ENCODE results near the gene TPD52L1.
"Not testable (repeated sequence)": the region's sequence is repeated elsewhere in the genome, so short reads cannot be mapped to it uniquely, and the experiment has no call there.

Gene TPD52L1

DNA sequence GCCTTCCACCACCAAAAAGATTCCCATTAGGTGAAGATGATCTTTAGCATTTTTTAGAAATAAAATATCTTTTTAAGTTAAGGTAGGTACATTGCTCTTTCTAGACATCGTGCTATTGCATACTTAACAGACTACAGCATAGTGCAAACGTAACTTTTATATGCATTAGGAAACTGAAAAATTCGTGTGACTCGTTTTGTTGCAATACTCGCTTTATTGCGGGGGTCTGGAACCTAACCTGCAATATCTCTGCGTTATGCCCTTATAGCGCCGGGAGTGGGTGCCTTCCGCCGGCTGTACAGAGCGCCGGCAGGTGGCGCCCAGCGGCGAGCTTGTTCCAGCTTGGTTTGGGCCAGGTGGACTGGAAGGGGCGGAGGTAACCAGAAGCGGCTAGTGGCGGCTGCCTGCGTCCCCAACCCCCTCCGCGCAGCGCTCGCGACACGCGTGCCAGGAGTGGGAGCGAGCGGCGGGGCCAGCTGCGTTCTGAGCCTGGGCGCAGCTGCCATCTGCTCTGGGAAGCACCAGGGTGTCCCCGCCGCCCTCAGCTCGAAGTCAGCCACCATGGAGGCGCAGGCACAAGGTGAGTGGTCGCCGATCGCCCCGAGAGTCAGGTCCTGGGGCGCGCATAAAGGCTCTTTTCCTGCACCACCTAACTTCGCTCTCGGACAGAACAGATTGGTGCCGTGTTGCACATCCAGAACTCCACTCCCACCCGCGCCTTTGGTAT, at the start of gene TPD52L1:
Gene TPD52L1, plus strand, starts transcription at position 383 of the 727 bp plus-strand sequence. Its CDS starts 179 bp downstream, at position 562.
- peak; percentile 81 for DNase-seq (ENCODE audit: low spot score)

- peak; percentile 15 for DNase-seq (ENCODE audit: low spot score)
Measured at GRCh38 chr6:125104425-125104824, 49.1 kb upstream of the TPD52L1 start.

- no peak for DNase-seq (ENCODE audit: low spot score)
Measured at GRCh38 chr6:125107048-125107447, 46.5 kb upstream of the TPD52L1 start.

- no peak for DNase-seq (ENCODE audit: low spot score)
Measured at GRCh38 chr6:125107896-125108295, 45.7 kb upstream of the TPD52L1 start.

GRCh38 chr6:125110056-125110455, 43.5 kb upstream of the TPD52L1 start:
- no peak for DNase-seq (ENCODE audit: low spot score)

DNA sequence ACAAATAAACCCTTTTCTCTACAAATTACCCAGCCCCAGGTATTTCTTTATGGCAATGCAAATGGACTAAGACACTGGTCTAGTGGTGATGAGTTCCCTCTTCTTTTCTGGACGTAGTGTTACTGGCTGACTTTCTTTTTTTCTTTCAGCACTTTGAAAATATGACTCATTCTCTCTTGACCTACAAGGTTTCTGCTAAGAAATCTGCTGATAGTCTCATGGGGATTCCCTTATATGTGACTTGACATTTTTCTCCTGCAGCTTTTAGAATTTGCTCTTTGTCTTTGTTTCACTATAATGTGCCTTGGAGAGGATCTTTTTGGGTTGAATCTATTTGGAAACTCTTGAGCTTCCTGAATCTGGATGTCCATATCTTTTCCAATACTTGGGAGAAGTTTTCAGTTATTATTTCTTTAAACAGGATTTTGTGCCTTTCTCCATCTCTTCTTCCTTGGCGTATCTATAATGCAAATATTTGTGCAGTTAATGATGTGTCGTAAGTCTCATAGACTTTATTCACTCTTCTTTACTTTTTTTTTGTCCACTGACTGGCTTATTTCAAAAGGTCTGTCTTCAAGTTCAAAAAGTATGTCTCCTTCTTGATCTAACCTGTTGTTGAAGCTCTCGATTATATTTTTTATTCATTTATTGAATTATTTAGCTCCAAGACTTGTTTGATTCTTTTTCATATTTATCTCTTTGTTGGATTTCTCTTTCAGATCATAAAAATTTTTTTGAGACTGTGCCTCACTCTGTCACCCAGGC, 42.2 kb upstream of the TPD52L1 start:
- no peak for DNase-seq (ENCODE audit: low spot score)

- DNase-seq (ENCODE audit: low spot score): no peak
Measured at GRCh38 chr6:125112934-125113333, 40.6 kb upstream of the TPD52L1 start.

DNA sequence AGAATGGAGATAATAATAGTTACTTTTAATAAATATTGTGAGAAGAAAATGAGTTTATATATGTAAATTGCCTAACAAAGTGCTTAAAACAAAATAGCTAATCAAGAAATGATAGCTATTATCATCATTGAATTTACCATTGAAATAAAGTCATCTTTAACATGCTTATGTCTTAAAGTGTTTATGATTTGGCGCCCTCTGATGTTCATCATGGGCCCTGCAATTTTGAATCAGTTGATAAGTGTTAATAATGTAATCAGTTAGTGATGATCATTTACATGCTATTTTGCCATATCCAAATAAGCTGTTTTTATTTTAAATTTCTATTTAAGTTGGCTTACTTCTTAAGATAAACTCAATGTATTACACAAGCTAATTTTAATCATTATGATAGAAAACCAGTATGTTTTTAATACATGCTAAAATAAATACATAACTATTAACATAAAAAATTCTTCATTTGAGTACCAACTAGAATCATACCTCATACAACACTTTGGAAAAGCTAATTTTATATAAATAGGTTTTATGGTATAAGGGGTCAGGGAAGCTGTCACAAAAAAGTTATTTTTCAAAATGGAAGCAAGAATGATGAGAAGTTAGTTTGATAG, 39.2 kb upstream of the TPD52L1 start:
- DNase-seq (ENCODE audit: low spot score): peak; percentile 23

DNA sequence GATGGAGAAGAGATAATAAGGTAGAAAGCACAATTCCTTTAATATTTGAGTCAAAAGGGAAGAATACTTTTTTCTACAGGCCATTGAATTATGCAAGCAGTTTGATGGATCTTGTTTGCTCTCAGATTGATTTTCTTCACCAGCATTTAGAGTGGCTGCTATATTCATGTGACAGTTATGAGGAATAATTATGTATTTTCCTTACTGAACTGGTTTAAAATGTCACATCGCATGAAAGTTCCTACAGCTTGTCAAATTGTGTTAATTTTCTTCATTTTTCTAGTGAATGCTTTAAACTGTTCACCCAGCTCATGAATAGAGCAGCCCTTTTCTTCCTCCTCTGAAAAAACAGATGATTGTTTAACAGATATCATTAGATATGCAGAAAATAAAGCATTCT, 37.4 kb upstream of the TPD52L1 start:
- no peak for DNase-seq (ENCODE audit: low spot score)

DNA sequence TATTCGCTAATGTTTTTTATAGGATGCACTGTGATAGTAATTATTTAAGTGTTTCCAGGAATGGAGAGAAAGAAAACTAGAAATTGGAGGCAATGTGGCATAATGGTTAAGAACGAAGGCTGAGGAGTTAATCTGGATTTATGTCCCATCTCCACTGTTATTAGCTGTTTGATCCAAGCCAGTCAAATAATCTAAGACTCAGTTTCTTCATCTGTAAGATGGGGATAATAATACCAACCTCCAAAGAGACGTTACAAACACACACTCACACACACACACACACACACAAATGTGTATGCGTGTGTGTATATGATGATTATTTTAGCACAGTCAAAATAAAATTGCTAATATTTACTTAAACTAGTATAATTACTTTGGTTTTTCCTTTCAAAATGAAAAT, 36.9 kb upstream of the TPD52L1 start:
- no peak for DNase-seq (ENCODE audit: low spot score)

GRCh38 chr6:125117818-125118217, 35.8 kb upstream of the TPD52L1 start:
- no peak for DNase-seq (ENCODE audit: low spot score)

GRCh38 chr6:125120054-125120590, 33.5 kb upstream of the TPD52L1 start:
- no peak for DNase-seq (ENCODE audit: low spot score)

GRCh38 chr6:125121894-125122293, 31.7 kb upstream of the TPD52L1 start:
- no peak for DNase-seq (ENCODE audit: low spot score)

DNA sequence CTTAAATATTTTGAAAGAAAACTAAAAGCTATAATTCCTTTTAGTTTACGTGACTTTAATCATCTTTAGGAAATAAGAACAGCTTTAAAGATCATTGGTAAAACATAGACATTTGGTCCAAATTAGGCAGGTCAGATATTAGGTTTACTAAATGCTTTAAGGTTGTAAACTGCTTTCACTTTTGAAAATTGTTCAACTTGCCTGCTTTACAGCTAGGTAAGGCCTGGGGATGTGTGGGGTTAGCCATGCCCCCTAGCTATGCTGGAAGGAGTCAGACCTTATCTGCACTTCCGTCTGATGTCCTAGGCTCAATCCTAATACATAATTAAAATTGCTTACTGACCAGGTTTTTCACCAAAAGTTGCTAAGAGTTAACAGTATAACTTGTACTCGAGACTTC, 30.5 kb upstream of the TPD52L1 start:
- no peak for DNase-seq (ENCODE audit: low spot score)

- DNase-seq (ENCODE audit: low spot score): no peak
Measured at GRCh38 chr6:125123468-125124048, 30.0 kb upstream of the TPD52L1 start.

GRCh38 chr6:125124049-125124669, 29.4 kb upstream of the TPD52L1 start:
- DNase-seq (ENCODE audit: low spot score): no peak

DNA sequence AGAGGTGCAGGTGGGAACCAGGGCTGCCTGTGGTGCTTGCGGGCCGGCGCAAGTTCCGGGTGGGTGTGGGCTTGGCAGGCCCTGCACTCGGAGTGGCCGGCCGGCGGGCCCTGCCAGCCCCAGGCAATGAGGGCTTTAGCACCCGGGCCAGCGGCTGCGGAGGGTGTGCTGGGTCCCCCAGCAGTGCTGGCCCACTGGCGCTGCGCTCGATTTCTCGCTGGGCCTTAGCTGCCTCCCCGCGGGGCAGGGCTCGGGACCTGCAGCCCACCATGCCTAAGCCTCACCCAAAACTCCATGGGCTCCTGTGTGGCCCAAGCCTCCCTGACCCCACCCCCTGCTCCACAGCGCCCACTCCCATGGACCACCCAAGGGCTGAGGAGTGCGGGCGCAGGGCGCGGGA, 27.7 kb upstream of the TPD52L1 start:
- DNase-seq (ENCODE audit: low spot score): not testable (repeated sequence)

DNA sequence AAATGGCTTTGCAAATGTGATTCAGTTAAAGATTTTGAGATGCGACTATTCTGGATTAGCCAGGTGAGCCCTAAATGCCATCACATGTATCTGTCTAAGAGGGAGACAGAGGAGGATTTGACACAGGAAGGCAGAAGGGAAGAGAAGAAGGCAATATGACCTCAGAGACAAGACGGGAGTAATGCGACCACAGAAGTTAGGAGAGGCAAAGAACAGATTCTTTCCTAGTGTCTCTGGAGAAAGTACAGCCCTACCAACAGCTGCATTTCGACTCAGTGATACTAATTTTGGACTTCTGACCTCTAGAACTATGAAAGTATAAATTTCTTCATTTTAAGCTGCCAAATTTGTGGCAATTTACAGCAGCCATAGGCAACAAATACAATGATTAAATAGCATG, 24.2 kb upstream of the TPD52L1 start:
- DNase-seq (ENCODE audit: low spot score): no peak

DNA sequence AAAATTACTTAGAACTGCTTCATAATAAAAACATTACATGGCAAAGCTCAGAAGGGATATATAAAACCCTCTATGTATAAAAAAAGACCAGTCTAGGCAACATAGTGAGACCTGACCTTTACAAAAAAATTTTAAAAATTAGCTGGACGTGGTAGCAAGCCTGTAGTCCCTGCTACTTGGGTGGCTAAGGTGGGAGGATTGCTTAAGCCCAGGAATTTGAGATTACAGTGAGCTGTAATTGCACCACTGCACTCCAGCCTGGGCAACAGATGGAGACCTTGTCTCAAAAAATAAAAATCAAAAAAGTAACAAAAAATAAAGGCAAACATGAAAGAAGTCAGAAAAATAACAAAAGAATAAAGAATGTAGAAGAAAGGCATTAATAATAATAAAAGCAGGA, 21.5 kb upstream of the TPD52L1 start:
- no peak for DNase-seq (ENCODE audit: low spot score)

DNA sequence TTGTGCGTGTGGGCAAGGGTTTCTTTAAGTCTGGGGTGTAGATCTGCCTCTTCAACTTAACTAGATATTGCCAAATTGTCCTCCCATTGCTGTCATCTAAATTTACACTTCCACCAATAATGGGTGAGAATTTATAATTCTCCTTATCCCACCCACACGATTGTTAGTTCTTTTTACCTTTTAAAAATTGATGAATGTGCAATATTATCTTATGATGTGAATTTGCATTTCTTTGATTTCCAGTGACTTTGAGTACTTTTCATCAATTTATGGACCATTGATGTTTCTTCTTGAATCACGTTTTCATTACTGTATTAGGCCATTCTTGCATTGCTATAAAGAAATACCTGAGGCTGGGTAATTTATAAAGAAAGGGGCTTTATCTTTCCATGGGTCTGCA, 17.2 kb upstream of the TPD52L1 start:
- no peak for DNase-seq (ENCODE audit: low spot score)

- no peak for DNase-seq (ENCODE audit: low spot score)
Measured at GRCh38 chr6:125138083-125138482, 15.5 kb upstream of the TPD52L1 start.

DNA sequence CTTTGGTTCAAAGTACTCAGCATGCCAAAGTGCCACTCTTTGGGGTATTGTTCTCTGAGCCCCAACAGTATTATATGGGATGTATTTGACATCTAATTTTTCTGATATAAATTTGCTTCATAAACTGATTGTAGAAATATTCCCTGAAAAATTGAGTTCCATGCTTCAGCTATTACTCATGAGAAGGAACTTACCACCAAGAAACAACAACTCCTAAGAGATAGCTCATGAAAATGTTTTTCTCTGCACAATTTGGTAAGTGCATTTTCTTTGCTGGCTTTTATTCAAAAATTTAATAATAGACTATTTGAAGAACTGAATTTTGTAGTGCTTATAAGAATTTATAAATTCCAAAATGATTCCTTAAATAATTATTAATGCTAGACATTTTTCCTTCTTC, 12.8 kb upstream of the TPD52L1 start:
- peak; percentile 24 for DNase-seq (ENCODE audit: low spot score)
